Renal cortex interstitium (tissue), 3 donors: ENCODE results near the gene DEPDC4. TPM values are rescaled to one million over a fixed set of nuclear protein-coding genes. Genes with fewer than 3 reads are reported as not detected.

ENCODE experiments used
- polyA plus RNA-seq, 3 donors: library from polyadenylated mRNA; unstranded; fragments of 120-200 nt; gene quantifications; one replicate each; pipeline ENCODE4 v1.2.1, GENCODE V29; 2013; ENCODE audit not compliant: insufficient read length in 3 of 3

Gene DEPDC4
- polyA plus RNA-seq, 3 donors = 4.6 to 6.8 (median 5.4) TPM

Other genes with a start within 250 kb of the DEPDC4 start
- gene BLTP3B, start 124.2 kb downstream of the DEPDC4 start, polyA plus RNA-seq = 10 to 100 TPM; 19.4 to 24.5 (median 21.0) TPM
- 10 to 100 TPM; 33.5 to 39.4 (median 34.2) TPM for gene ACTR6, start 66.3 kb downstream of the DEPDC4 start, polyA plus RNA-seq
- gene SCYL2, start 98 bp upstream of the DEPDC4 start, polyA plus RNA-seq = 10 to 100 TPM; 48.3 to 57.9 (median 57.6) TPM
- gene SLC17A8, start 90.0 kb upstream of the DEPDC4 start, polyA plus RNA-seq = 1 to 10 TPM in 2 of 3 donors, under 1 TPM in 1; 0.23 to 1.2 (median 1.1) TPM
- 10 to 100 TPM; 11.9 to 15.8 (median 15.5) TPM for gene NR1H4, start 206.8 kb upstream of the DEPDC4 start, polyA plus RNA-seq